WTC11 (cell line): ENCODE data around the gene CSNK1G1. TPM values are rescaled to one million over a fixed set of nuclear protein-coding genes. Genes with fewer than 3 reads are reported as not detected.
A peak's percentile ranks its signal among the peaks of the same experiment; 100 is the strongest.

Experiments
- ATAC-seq: fragments of 200-7000 bp; cut with Tn5 transposase; 2 replicates; pipeline ENCODE4 v1.10.0; 2021; ENCODE audit warnings: mild to moderate bottlenecking, moderate library complexity
- CTCF ChIA-PET: fragments of 300-600 bp; sonication (Branson Sonifier 250); formaldehyde crosslinking; loops from one replicate; lab custom pipeline; 2021; ENCODE audit warnings: antibody characterized with exemption; lab: Charles Lee
- POLR2A ChIA-PET: fragments of 350-600 bp; sonication (Branson Sonifier 250); formaldehyde crosslinking; loops from one replicate; lab custom pipeline; 2021; ENCODE audit warnings: antibody characterized with exemption; lab: Charles Lee
- DNase-seq: peaks from one replicate; pipeline ENCODE4 v3.0.0; 2021; ENCODE audit warnings: low spot score
- H3K27ac Mint-ChIP-seq: 2 replicates; pipeline ENCODE4 v1.8.0; 2021; ENCODE audit warnings: mixed read lengths
- H3K27me3 Mint-ChIP-seq: 2 replicates; pipeline ENCODE4 v1.8.0; 2021; ENCODE audit warnings: low read depth, mild to moderate bottlenecking, moderate library complexity, mixed read lengths
- H3K36me3 Mint-ChIP-seq: 2 replicates; pipeline ENCODE4 v1.8.0; 2021; ENCODE audit warnings: mixed read lengths
- H3K4me1 Mint-ChIP-seq: 2 replicates; pipeline ENCODE4 v1.8.0; 2022; ENCODE audit warnings: mixed read lengths
- H3K4me3 Mint-ChIP-seq: 2 replicates; pipeline ENCODE4 v1.8.0; 2021; ENCODE audit warnings: mild to moderate bottlenecking, moderate library complexity, mixed read lengths
- H3K9me3 Mint-ChIP-seq: 2 replicates; pipeline ENCODE4 v1.8.0; 2021; ENCODE audit warnings: mixed read lengths
- ATF3 ChIP-seq: sonication (generic); formaldehyde crosslinking; conservative IDR thresholded peaks from 2 replicates; pipeline ENCODE4 v1.8.1; 2022; ENCODE audit warnings: mild to moderate bottlenecking, missing genetic modification reagents
- ERG ChIP-seq: fragments of 250-450 bp; sonication (Bioruptor Pico); IDR thresholded peaks from 2 replicates; pipeline ENCODE4 v1.8.0; 2021; ENCODE audit warnings: mild to moderate bottlenecking
- ETV6 ChIP-seq: sonication (generic); formaldehyde crosslinking; IDR thresholded peaks from 2 replicates; pipeline ENCODE4 v1.8.1; 2022; ENCODE audit warnings: mild to moderate bottlenecking, missing genetic modification reagents
- HMGA2 ChIP-seq: fragments of 250-450 bp; sonication (Bioruptor Pico); IDR thresholded peaks from 2 replicates; pipeline ENCODE4 v1.4.0; 2021; ENCODE audit warnings: mild to moderate bottlenecking, moderate library complexity
- IRF2 ChIP-seq: sonication (generic); formaldehyde crosslinking; IDR thresholded peaks from 2 replicates; pipeline ENCODE4 v1.8.0; 2022; ENCODE audit warnings: low read depth, missing genetic modification reagents, borderline replicate concordance
- JAZF1 ChIP-seq: fragments of 250-450 bp; sonication (Bioruptor Pico); IDR thresholded peaks from 2 replicates; pipeline ENCODE4 v1.9.0; 2021; ENCODE audit warnings: moderate library complexity, mild to moderate bottlenecking, inconsistent platforms
- MYBL2 ChIP-seq: sonication (generic); formaldehyde crosslinking; IDR thresholded peaks from 2 replicates; pipeline ENCODE4 v1.8.1; 2023; ENCODE audit warnings: mild to moderate bottlenecking, moderate library complexity, missing genetic modification reagents
- NFATC4 ChIP-seq: fragments of 250-450 bp; sonication (Bioruptor Pico); IDR thresholded peaks from 2 replicates; pipeline ENCODE4 v1.9.0; 2021; ENCODE audit warnings: mild to moderate bottlenecking
- NFE2L1 ChIP-seq: sonication (generic); formaldehyde crosslinking; IDR thresholded peaks from 2 replicates; pipeline ENCODE4 v1.8.1; 2023; ENCODE audit warnings: missing genetic modification reagents
- PRDM15 ChIP-seq: sonication (generic); formaldehyde crosslinking; IDR thresholded peaks from 2 replicates; pipeline ENCODE4 v1.8.0; 2022; ENCODE audit warnings: missing genetic modification reagents
- ZBTB21 ChIP-seq: sonication (generic); formaldehyde crosslinking; IDR thresholded peaks from 2 replicates; pipeline ENCODE4 v1.8.1; 2023; ENCODE audit warnings: mild to moderate bottlenecking, missing genetic modification reagents, borderline replicate concordance
- ZNF232 ChIP-seq: sonication (generic); formaldehyde crosslinking; IDR thresholded peaks from 2 replicates; pipeline ENCODE4 v1.8.0; 2022; ENCODE audit warnings: mild to moderate bottlenecking, missing genetic modification reagents
- ZNF263 ChIP-seq: sonication (generic); formaldehyde crosslinking; IDR thresholded peaks from 2 replicates; pipeline ENCODE4 v1.8.1; 2022; ENCODE audit warnings: low read depth, mild to moderate bottlenecking, moderate library complexity, missing genetic modification reagents
- ZNF317 ChIP-seq: sonication (generic); formaldehyde crosslinking; IDR thresholded peaks from 2 replicates; pipeline ENCODE4 v1.8.1; 2023; ENCODE audit warnings: low read depth, mild to moderate bottlenecking, moderate library complexity, missing genetic modification reagents, borderline replicate concordance
- ZNF396 ChIP-seq: fragments of 250-450 bp; sonication (Bioruptor Pico); IDR thresholded peaks from 2 replicates; pipeline ENCODE4 v1.8.0; 2021; ENCODE audit warnings: mild to moderate bottlenecking, moderate library complexity, borderline replicate concordance
- total RNA-seq: library from RNA; stranded (reverse); gene quantifications from 3 replicates; pipeline ENCODE4 v1.2.3, GENCODE V29; 2021
- TF ChIP-seq, protein P1 (sequence below): sonication (generic); formaldehyde crosslinking; IDR thresholded peaks from 2 replicates; pipeline ENCODE4 v1.8.1; 2022; ENCODE audit warnings: low read depth, missing genetic modification reagents, borderline replicate concordance
- TF ChIP-seq, protein P2 (sequence below): sonication (generic); formaldehyde crosslinking; IDR thresholded peaks from 2 replicates; pipeline ENCODE4 v1.8.1; 2023; ENCODE audit warnings: mild to moderate bottlenecking, missing genetic modification reagents, moderate library complexity
- TF ChIP-seq, protein P3 (sequence below): sonication (generic); formaldehyde crosslinking; IDR thresholded peaks from 2 replicates; pipeline ENCODE4 v1.8.1; 2022; ENCODE audit warnings: missing genetic modification reagents, borderline replicate concordance
- TF ChIP-seq, protein P4 (sequence below): sonication (generic); formaldehyde crosslinking; IDR thresholded peaks from 2 replicates; pipeline ENCODE4 v1.8.0; 2022; ENCODE audit warnings: mild to moderate bottlenecking, missing genetic modification reagents

CSNK1G1 gene
- total RNA-seq, 1 experiment from 2014 or later = 19.3 TPM

GRCh38 chr15:64163659-64164362, 192.2 kb downstream of the CSNK1G1 start (continued):
- TF ChIP-seq ERG (CRISPR knock-in tag) = no peak

- H3K27me3 Mint-ChIP-seq = no peaks in the 10 kb centered on the region
- no peaks in the 10 kb centered on the region for H3K9me3 Mint-ChIP-seq
- peaks cover 27% of the 10 kb centered on the region for H3K36me3 Mint-ChIP-seq
- H3K4me1 Mint-ChIP-seq = peaks cover 33% of the 10 kb centered on the region
- DNase-seq = peak; percentile 95
- ChIA-PET POLR2A (interaction anchor here (0.5 to 2.9 kb wide), 6 partner anchors 9 to 1179 kb away, joined by 3 to 9 read pairs (median 4); no protein-coding TSS in a partner anchor), CTCF (interaction anchor here (0.5 to 3.8 kb wide), 17 partner anchors 10 to 1042 kb away, joined by 3 to 45 read pairs (median 5); partner anchors contain the start of genes CIAO2A and TRIP4)
- peak within 1 kb of the TSS; percentile 84 for H3K4me3 Mint-ChIP-seq
- peak; percentile 96 for ATAC-seq
- peak within 1 kb of the TSS; percentile 92 for H3K27ac Mint-ChIP-seq
- TF ChIP-seq ZNF232 (CRISPR knock-in tag) (no peak; the same call in 1 of the 2 replicates), NFATC4 (CRISPR knock-in tag) (no peak), ETV6 (CRISPR knock-in tag) (peak; percentile 27; the same call in 1 of the 2 replicates), MYBL2 (CRISPR knock-in tag) (no peak), ZNF263 (CRISPR knock-in tag) (no peak), ZNF317 (no peak), HMGA2 (no peak), ZBTB21 (no peak), NFE2L1 (CRISPR knock-in tag) (no peak), IRF2 (no peak), ZNF396 (CRISPR knock-in tag) (no peak), PRDM15 (peak; percentile 77), JAZF1 (CRISPR knock-in tag) (no peak), ATF3 (CRISPR knock-in tag) (no peak)
- TF ChIP-seq, protein P1, sequence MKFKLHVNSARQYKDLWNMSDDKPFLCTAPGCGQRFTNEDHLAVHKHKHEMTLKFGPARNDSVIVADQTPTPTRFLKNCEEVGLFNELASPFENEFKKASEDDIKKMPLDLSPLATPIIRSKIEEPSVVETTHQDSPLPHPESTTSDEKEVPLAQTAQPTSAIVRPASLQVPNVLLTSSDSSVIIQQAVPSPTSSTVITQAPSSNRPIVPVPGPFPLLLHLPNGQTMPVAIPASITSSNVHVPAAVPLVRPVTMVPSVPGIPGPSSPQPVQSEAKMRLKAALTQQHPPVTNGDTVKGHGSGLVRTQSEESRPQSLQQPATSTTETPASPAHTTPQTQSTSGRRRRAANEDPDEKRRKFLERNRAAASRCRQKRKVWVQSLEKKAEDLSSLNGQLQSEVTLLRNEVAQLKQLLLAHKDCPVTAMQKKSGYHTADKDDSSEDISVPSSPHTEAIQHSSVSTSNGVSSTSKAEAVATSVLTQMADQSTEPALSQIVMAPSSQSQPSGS (CRISPR knock-in tag) = no peak
- TF ChIP-seq, protein P2, sequence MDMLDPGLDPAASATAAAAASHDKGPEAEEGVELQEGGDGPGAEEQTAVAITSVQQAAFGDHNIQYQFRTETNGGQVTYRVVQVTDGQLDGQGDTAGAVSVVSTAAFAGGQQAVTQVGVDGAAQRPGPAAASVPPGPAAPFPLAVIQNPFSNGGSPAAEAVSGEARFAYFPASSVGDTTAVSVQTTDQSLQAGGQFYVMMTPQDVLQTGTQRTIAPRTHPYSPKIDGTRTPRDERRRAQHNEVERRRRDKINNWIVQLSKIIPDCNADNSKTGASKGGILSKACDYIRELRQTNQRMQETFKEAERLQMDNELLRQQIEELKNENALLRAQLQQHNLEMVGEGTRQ (CRISPR knock-in tag) = peak; percentile 52
- TF ChIP-seq, protein P3, sequence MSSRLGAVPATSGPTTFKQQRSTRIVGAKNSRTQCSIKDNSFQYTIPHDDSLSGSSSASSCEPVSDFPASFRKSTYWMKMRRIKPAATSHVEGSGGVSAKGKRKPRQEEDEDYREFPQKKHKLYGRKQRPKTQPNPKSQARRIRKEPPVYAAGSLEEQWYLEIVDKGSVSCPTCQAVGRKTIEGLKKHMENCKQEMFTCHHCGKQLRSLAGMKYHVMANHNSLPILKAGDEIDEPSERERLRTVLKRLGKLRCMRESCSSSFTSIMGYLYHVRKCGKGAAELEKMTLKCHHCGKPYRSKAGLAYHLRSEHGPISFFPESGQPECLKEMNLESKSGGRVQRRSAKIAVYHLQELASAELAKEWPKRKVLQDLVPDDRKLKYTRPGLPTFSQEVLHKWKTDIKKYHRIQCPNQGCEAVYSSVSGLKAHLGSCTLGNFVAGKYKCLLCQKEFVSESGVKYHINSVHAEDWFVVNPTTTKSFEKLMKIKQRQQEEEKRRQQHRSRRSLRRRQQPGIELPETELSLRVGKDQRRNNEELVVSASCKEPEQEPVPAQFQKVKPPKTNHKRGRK (CRISPR knock-in tag) = no peak
- TF ChIP-seq, protein P4, sequence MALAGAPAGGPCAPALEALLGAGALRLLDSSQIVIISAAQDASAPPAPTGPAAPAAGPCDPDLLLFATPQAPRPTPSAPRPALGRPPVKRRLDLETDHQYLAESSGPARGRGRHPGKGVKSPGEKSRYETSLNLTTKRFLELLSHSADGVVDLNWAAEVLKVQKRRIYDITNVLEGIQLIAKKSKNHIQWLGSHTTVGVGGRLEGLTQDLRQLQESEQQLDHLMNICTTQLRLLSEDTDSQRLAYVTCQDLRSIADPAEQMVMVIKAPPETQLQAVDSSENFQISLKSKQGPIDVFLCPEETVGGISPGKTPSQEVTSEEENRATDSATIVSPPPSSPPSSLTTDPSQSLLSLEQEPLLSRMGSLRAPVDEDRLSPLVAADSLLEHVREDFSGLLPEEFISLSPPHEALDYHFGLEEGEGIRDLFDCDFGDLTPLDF (CRISPR knock-in tag) = no peak
These were observed 192.9 kb downstream of the CSNK1G1 start, which contains the start of gene PPIB for GRCh38 chr15:64162869-64163658. Gene PPIB (minus strand): TSS chr15:64163022. CDS start chr15:64162986, 36 bp downstream.
